Measurements from ENCODE around the gene TPP2. TPM values are rescaled to one million over a fixed set of nuclear protein-coding genes. Genes with fewer than 3 reads are reported as not detected.

Gene TPP2
- total RNA-seq, 1 experiment from 2014 or later = 31.6 TPM

DNA sequence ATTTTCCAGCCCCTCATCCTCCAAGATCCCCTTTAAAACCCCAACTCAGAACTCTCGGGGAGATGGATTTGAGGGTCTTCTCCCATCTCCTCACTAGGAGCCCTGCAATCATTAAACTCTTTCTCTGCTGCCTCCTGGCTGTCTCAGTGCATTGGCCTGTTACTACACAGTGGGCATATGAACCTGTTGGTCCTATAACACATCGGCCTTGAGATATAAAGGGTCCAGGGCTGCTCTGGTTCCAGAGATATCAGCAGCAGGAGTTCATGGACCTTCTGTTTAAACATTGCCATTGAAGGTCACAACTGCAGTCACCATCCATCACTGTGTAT is 101.8 kb downstream of the TPP2 start:
- intact Hi-C loops (cut with micrococcal nuclease; ENCODE audit: unreplicated experiment) = no loop called here
- Histone ChIP-seq H3K4me1 (ENCODE audit: control insufficient read depth, insufficient read depth, low read length) (no peaks in the 10 kb centered on the region), H3K27ac (ENCODE audit: low read length) (no peak overlapping the region), H3K4me3 (ENCODE audit: low read depth in 2 of 2, low read length in 2 of 2) (no peak overlapping the region), H3K36me3 (ENCODE audit: control insufficient read depth, insufficient read depth, low read length) (no peaks in the 10 kb centered on the region), H3K9me3 (ENCODE audit: control insufficient read depth, insufficient read depth, low read depth, low read length) (no peaks in the 10 kb centered on the region), H3K27me3 (ENCODE audit: control insufficient read depth, insufficient read depth, low read length) (no peaks in the 10 kb centered on the region)
- ATAC-seq = no peak
- TF ChIP-seq, protein P1, sequence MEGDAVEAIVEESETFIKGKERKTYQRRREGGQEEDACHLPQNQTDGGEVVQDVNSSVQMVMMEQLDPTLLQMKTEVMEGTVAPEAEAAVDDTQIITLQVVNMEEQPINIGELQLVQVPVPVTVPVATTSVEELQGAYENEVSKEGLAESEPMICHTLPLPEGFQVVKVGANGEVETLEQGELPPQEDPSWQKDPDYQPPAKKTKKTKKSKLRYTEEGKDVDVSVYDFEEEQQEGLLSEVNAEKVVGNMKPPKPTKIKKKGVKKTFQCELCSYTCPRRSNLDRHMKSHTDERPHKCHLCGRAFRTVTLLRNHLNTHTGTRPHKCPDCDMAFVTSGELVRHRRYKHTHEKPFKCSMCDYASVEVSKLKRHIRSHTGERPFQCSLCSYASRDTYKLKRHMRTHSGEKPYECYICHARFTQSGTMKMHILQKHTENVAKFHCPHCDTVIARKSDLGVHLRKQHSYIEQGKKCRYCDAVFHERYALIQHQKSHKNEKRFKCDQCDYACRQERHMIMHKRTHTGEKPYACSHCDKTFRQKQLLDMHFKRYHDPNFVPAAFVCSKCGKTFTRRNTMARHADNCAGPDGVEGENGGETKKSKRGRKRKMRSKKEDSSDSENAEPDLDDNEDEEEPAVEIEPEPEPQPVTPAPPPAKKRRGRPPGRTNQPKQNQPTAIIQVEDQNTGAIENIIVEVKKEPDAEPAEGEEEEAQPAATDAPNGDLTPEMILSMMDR (IDR thresholded peaks at IDR 0.05) = no peak
- TF ChIP-seq, protein P2, sequence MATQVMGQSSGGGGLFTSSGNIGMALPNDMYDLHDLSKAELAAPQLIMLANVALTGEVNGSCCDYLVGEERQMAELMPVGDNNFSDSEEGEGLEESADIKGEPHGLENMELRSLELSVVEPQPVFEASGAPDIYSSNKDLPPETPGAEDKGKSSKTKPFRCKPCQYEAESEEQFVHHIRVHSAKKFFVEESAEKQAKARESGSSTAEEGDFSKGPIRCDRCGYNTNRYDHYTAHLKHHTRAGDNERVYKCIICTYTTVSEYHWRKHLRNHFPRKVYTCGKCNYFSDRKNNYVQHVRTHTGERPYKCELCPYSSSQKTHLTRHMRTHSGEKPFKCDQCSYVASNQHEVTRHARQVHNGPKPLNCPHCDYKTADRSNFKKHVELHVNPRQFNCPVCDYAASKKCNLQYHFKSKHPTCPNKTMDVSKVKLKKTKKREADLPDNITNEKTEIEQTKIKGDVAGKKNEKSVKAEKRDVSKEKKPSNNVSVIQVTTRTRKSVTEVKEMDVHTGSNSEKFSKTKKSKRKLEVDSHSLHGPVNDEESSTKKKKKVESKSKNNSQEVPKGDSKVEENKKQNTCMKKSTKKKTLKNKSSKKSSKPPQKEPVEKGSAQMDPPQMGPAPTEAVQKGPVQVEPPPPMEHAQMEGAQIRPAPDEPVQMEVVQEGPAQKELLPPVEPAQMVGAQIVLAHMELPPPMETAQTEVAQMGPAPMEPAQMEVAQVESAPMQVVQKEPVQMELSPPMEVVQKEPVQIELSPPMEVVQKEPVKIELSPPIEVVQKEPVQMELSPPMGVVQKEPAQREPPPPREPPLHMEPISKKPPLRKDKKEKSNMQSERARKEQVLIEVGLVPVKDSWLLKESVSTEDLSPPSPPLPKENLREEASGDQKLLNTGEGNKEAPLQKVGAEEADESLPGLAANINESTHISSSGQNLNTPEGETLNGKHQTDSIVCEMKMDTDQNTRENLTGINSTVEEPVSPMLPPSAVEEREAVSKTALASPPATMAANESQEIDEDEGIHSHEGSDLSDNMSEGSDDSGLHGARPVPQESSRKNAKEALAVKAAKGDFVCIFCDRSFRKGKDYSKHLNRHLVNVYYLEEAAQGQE (IDR thresholded peaks at IDR 0.05; ENCODE audit: insufficient read depth in 1 of 2, low read depth in 2 of 2, low read length in 1 of 2) = no peak
- TF ChIP-seq TCF7L2 (IDR thresholded peaks at IDR 0.05; ENCODE audit: low read depth, low read length) = no peak
- TF ChIP-seq SIN3A (IDR thresholded peaks at IDR 0.05; ENCODE audit: borderline replicate concordance, insufficient read depth, low read depth, low read length) = no peak
- TF ChIP-seq POLR2AphosphoS5 (IDR thresholded peaks at IDR 0.05; ENCODE audit: low read depth, low read length) = no peak
- in situ Hi-C loops (cut with HindIII; ENCODE audit: low pct_unique_long_range_greater_than_20kb, low sequenced_read_pairs) = no loop called here
- no TSS peak for BruUV-seq (replicated peaks)
- DNase-seq (ENCODE audit: low read depth, low spot score) = no peak
- ChIA-PET POLR2A (no interaction called here), CTCF (no interaction called here)

- TF ChIP-seq TCF7L2 (IDR thresholded peaks at IDR 0.05; ENCODE audit: low read depth, low read length) (no peak), POLR2AphosphoS5 (IDR thresholded peaks at IDR 0.05; ENCODE audit: low read depth, low read length) (no peak), SIN3A (IDR thresholded peaks at IDR 0.05; ENCODE audit: borderline replicate concordance, insufficient read depth, low read depth, low read length) (no peak)
- TF ChIP-seq, protein P2 (IDR thresholded peaks at IDR 0.05; ENCODE audit: insufficient read depth in 1 of 2, low read depth in 2 of 2, low read length in 1 of 2) = no peak
- TF ChIP-seq, protein P1 (IDR thresholded peaks at IDR 0.05) = no peak
- CTCF ChIA-PET = no interaction called here
- intact Hi-C loops (cut with micrococcal nuclease; ENCODE audit: unreplicated experiment) = no loop called here
- DNase-seq (ENCODE audit: low read depth, low spot score) (no peak), ATAC-seq (no peak)
- POLR2A ChIA-PET = no interaction called here
- in situ Hi-C loops (cut with HindIII; ENCODE audit: low pct_unique_long_range_greater_than_20kb, low sequenced_read_pairs) = no loop called here
- no peaks in the 10 kb centered on the region for H3K27me3 ChIP-seq (ENCODE audit: control insufficient read depth, insufficient read depth, low read length)
- no peaks in the 10 kb centered on the region for H3K36me3 ChIP-seq (ENCODE audit: control insufficient read depth, insufficient read depth, low read length)
- H3K4me3 ChIP-seq (ENCODE audit: low read depth in 2 of 2, low read length in 2 of 2) = no peak overlapping the region
- no TSS peak for BruUV-seq (replicated peaks)
- H3K27ac ChIP-seq (ENCODE audit: low read length) = no peak overlapping the region
- H3K4me1 ChIP-seq (ENCODE audit: control insufficient read depth, insufficient read depth, low read length) = no peaks in the 10 kb centered on the region
- no peaks in the 10 kb centered on the region for H3K9me3 ChIP-seq (ENCODE audit: control insufficient read depth, insufficient read depth, low read depth, low read length)
Measured at GRCh38 chr13:102699504-102699903, 102.7 kb downstream of the TPP2 start.

Measured in Panc1 (cell line).